K562 (cell line): ENCODE data around the gene FFAR1. TPM values are rescaled to one million over a fixed set of nuclear protein-coding genes. Genes with fewer than 3 reads are reported as not detected.

ENCODE experiments used
- CCAR2 ChIP-seq: fragments of 200-400 bp; formaldehyde crosslinking; IDR thresholded peaks from 2 replicates; pipeline ENCODE4 v1.6.1; 2017; ENCODE audit warnings: mild to moderate bottlenecking, low read depth, low read length
- CTBP1 ChIP-seq: fragments of 450-650 bp; IDR thresholded peaks from 2 replicates; pipeline ENCODE4 v1.6.1; 2016; ENCODE audit warnings: borderline replicate concordance
- ETS2 ChIP-seq: IDR thresholded peaks from 2 replicates; pipeline ENCODE4 v1.6.1; 2016; ENCODE audit warnings: borderline replicate concordance, missing genetic modification characterization, mild to moderate bottlenecking, moderate library complexity, missing compliant biosample characterization; ENCODE audit not compliant: poor library complexity, severe bottlenecking
- ETV1 ChIP-seq: fragments of 450-650 bp; conservative IDR thresholded peaks from 2 replicates; pipeline ENCODE4 v1.6.1; 2016; ENCODE audit warnings: missing genetic modification characterization, control low read depth, low read depth, missing compliant biosample characterization
- HCFC1 ChIP-seq: IDR thresholded peaks from 2 replicates; pipeline ENCODE4 v1.6.1; 2012; ENCODE audit warnings: low read depth, low read length, improper control_type of control experiment
- HDAC1 ChIP-seq, 2 experiments: fragments of 450-650 bp; IDR thresholded peaks; 2 replicates each; pipeline ENCODE4 v1.6.1; 2016 to 2017; ENCODE audit warnings: inconsistent platforms in 1 of 2, mild to moderate bottlenecking in 1 of 2, moderate library complexity in 1 of 2
- MTA1 ChIP-seq: fragments of 450-650 bp; IDR thresholded peaks from 2 replicates; pipeline ENCODE4 v1.6.1; 2017; ENCODE audit warnings: borderline replicate concordance
- NBN ChIP-seq: fragments of 450-650 bp; IDR thresholded peaks from 2 replicates; pipeline ENCODE4 v1.6.1; 2016; ENCODE audit warnings: low read depth, mild to moderate bottlenecking
- NCOA4 ChIP-seq: fragments of 450-650 bp; IDR thresholded peaks from 2 replicates; pipeline ENCODE4 v1.6.1; 2018; ENCODE audit warnings: mild to moderate bottlenecking; ENCODE audit not compliant: partially characterized antibody
- NFE2 ChIP-seq: IDR thresholded peaks from 2 replicates; pipeline ENCODE4 v1.6.1; 2014; ENCODE audit warnings: antibody characterized with exemption, low read depth
- NONO ChIP-seq, 2 experiments: fragments of 200-400 bp in 1 of 2; fragments of 450-650 bp in 1 of 2; formaldehyde crosslinking in 1 of 2; IDR thresholded peaks; 2 replicates each; pipeline ENCODE4 v1.6.1; 2017; ENCODE audit warnings: low read depth in 2 of 2, mild to moderate bottlenecking in 2 of 2, moderate library complexity in 2 of 2, low read length in 1 of 2
- RFX1 ChIP-seq: fragments of 450-650 bp; IDR thresholded peaks from 2 replicates; pipeline ENCODE4 v1.6.1; 2016; ENCODE audit warnings: mild to moderate bottlenecking, moderate library complexity
- RFX5 ChIP-seq: IDR thresholded peaks from 2 replicates; pipeline ENCODE4 v1.6.1; 2011; ENCODE audit warnings: low read depth, mild to moderate bottlenecking, improper control_type of control experiment, low read length
- RFX7 ChIP-seq: fragments of 250-450 bp; sonication (Bioruptor Pico); IDR thresholded peaks from 2 replicates; pipeline ENCODE4 v1.5.1; 2021; ENCODE audit warnings: mild to moderate bottlenecking
- SMAD1 ChIP-seq: fragments of 150-350 bp; IDR thresholded peaks from 2 replicates; pipeline ENCODE4 v1.6.1; 2014; ENCODE audit warnings: low read length, low read depth; ENCODE audit not compliant: partially characterized antibody
- SMAD2 ChIP-seq: fragments of 150-350 bp; IDR thresholded peaks from 2 replicates; pipeline ENCODE4 v1.6.1; 2014; ENCODE audit warnings: low read depth, mild to moderate bottlenecking, low read length
- SNIP1 ChIP-seq: fragments of 450-650 bp; IDR thresholded peaks from 2 replicates; pipeline ENCODE4 v1.7.1; 2017; ENCODE audit warnings: low read depth, mild to moderate bottlenecking
- TEAD2 ChIP-seq: fragments of 450-650 bp; IDR thresholded peaks from 2 replicates; pipeline ENCODE4 v1.6.1; 2016; ENCODE audit warnings: missing genetic modification characterization, control low read depth, missing compliant biosample characterization
- YY1 ChIP-seq, 3 experiments: IDR thresholded peaks; 2 replicates each; pipeline ENCODE4 v1.6.1; 2011; ENCODE audit warnings: low read length in 2 of 3, mild to moderate bottlenecking in 2 of 3, moderate library complexity in 2 of 3, borderline replicate concordance in 1 of 3, control low read depth in 1 of 3, low read depth in 1 of 3; ENCODE audit not compliant: insufficient read depth in 3 of 3, insufficient replicate concordance in 2 of 3, control insufficient read depth in 1 of 3, insufficient read length in 1 of 3; ENCODE audit errors: extremely low read depth in 1 of 3
- ZNF146 ChIP-seq: IDR thresholded peaks from one replicate; pipeline ENCODE4 v1.6.1; 2018; ENCODE audit warnings: missing compliant biosample characterization; ENCODE audit not compliant: unreplicated experiment
- ZNF431 ChIP-seq: sonication (generic); formaldehyde crosslinking; IDR thresholded peaks from 2 replicates; pipeline ENCODE4 v1.8.0; 2022; ENCODE audit warnings: mild to moderate bottlenecking, missing genetic modification reagents
- polyA plus RNA-seq, 8 experiments: library from polyadenylated mRNA; depleted of rRNA in 4 of 8; stranded (reverse) in 5 of 8; unstranded in 3 of 8; fragments of >200 nt; fragmentation: Nextera tagmentation in 2 of 8; fragmentation: Illumina TruSeq in 1 of 8; extraction: Ambion mirVana in 2 of 8; extraction: Trizol in 1 of 8; gene quantifications; 2 replicates each; pipeline versions ENCODE4 v1.2.1 to v1.2.3, GENCODE V29; 2011 to 2014; ENCODE audit warnings: inconsistent platforms in 1 of 8, missing spikeins in 1 of 8
- total RNA-seq, 7 experiments: library from RNA; depleted of rRNA in 6 of 7; stranded (reverse); fragments of >200 nt in 6 of 7; fragmentation: Illumina TruSeq in 2 of 7; extraction: Trizol in 2 of 7; gene quantifications; 2 replicates each; pipeline versions ENCODE4 v1.2.1 to v1.2.3, GENCODE V29; 2011 to 2021; ENCODE audit warnings: low replicate concordance in 1 of 7
- TF ChIP-seq, protein P1 (sequence below), 2 experiments: fragments of 450-650 bp in 1 of 2; sonication (generic) in 1 of 2; formaldehyde crosslinking in 1 of 2; IDR thresholded peaks in 1 of 2; conservative IDR thresholded peaks in 1 of 2; 2 replicates each; pipeline versions ENCODE4 v1.6.1 to v1.8.1; 2016 to 2023; ENCODE audit warnings: mild to moderate bottlenecking in 2 of 2, moderate library complexity in 2 of 2, inconsistent platforms in 1 of 2, missing genetic modification reagents in 1 of 2
- TF ChIP-seq, protein P2 (sequence below), 3 experiments: fragments of 200-800 bp in 1 of 3; fragments of 250-450 bp in 1 of 3; fragments of 450-650 bp in 1 of 3; sonication (Bioruptor Pico) in 1 of 3; sonication (Bioruptor generic) in 1 of 3; formaldehyde crosslinking in 1 of 3; IDR thresholded peaks; 2 replicates each; pipeline versions ENCODE4 v1.6.1 to v1.8.0; 2016 to 2022; ENCODE audit warnings: mild to moderate bottlenecking in 2 of 3, missing genetic modification characterization in 2 of 3, missing compliant biosample characterization in 1 of 3, moderate library complexity in 1 of 3

FFAR1 gene
- total and polyA plus RNA-seq, 9 of the 15 experiments (the other 6 are each of a cell fraction or from before 2014, with no cell fraction given), result not detected

DNA sequence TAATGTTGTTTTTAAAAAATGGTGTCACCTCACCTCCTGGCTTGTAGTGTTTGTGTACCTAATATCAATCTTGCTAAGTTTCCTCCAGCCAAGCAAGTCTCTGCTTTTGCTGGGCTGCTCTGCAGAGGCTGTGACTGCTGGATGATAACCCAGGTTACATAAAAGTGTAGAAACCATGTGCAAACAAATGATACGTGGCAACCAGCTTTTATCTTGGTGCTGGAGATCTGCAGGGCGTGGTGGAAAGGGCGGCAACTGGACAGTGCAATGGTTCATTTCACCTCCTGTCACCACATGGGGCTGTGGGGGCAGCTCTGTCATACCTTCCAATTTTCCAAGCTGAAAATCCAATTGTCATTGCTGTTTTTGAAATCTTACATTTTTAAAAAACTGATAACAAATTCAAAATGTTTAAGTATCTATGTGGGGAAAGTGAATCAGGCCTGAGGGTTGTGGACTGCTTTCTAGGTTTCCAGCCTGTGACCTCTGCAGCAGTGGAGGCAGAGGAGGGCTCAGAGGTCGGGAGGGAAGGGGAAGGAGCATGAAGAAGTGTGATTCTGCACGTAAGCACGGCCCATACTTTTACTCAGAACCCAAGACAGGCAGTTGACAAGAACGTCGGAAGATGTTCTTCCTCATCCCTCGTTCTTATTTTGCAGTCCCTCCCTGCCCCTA is 32.9 kb downstream of the FFAR1 start (continued):
- TF ChIP-seq NBN, result peak; percentile 93; the same call in 1 of the 2 replicates
- peak; percentile 55 to 97; a peak in 3 of 4 replicates for TF ChIP-seq HDAC1 (IDR thresholded peaks at IDR 0.05)
- TF ChIP-seq CCAR2, result no peak
- no peak for TF ChIP-seq ETS2 (tag)
- TF ChIP-seq RFX1, result peak; percentile 83
- TF ChIP-seq, protein P1, sequence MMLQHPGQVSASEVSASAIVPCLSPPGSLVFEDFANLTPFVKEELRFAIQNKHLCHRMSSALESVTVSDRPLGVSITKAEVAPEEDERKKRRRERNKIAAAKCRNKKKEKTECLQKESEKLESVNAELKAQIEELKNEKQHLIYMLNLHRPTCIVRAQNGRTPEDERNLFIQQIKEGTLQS (IDR thresholded peaks at IDR 0.05), result peak; percentile 42; the same call in 1 of the 2 replicates
- TF ChIP-seq, protein P1 (CRISPR knock-in tag; conservative IDR thresholded peaks at IDR 0.05), result no peak
- TF ChIP-seq, protein P2, sequence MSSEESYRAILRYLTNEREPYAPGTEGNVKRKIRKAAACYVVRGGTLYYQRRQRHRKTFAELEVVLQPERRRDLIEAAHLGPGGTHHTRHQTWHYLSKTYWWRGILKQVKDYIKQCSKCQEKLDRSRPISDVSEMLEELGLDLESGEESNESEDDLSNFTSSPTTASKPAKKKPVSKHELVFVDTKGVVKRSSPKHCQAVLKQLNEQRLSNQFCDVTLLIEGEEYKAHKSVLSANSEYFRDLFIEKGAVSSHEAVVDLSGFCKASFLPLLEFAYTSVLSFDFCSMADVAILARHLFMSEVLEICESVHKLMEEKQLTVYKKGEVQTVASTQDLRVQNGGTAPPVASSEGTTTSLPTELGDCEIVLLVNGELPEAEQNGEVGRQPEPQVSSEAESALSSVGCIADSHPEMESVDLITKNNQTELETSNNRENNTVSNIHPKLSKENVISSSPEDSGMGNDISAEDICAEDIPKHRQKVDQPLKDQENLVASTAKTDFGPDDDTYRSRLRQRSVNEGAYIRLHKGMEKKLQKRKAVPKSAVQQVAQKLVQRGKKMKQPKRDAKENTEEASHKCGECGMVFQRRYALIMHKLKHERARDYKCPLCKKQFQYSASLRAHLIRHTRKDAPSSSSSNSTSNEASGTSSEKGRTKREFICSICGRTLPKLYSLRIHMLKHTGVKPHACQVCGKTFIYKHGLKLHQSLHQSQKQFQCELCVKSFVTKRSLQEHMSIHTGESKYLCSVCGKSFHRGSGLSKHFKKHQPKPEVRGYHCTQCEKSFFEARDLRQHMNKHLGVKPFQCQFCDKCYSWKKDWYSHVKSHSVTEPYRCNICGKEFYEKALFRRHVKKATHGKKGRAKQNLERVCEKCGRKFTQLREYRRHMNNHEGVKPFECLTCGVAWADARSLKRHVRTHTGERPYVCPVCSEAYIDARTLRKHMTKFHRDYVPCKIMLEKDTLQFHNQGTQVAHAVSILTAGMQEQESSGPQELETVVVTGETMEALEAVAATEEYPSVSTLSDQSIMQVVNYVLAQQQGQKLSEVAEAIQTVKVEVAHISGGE (CRISPR knock-in tag; IDR thresholded peaks at IDR 0.05), result peak in 1 of 3 experiments; percentile 74; a peak in 2 of 6 replicates
- peak; percentile 87; the same call in 1 of the 2 replicates for TF ChIP-seq CTBP1
- TF ChIP-seq RFX5, result no peak
- TF ChIP-seq YY1 (IDR thresholded peaks at IDR 0.05; ENCODE audit: borderline replicate concordance in 1 of 3, control insufficient read depth in 1 of 3, extremely low read depth in 1 of 3, insufficient read depth in 3 of 3, insufficient read length in 1 of 3, insufficient replicate concordance in 2 of 3, low read depth in 1 of 3, low read length in 2 of 3), result peak in 2 of 3 experiments; percentile 12 to 35
- peak; percentile 89 for TF ChIP-seq ZNF431 (CRISPR knock-in tag)
- peak; percentile 49; the same call in 1 of the 2 replicates for TF ChIP-seq HCFC1
- TF ChIP-seq NCOA4, result no peak
- peak; percentile 25 for TF ChIP-seq SMAD1
- no peak for TF ChIP-seq SMAD2
- peak; percentile 42; the same call in 1 of the 2 replicates for TF ChIP-seq NFE2
- no peak for TF ChIP-seq TEAD2 (tag)
- TF ChIP-seq SNIP1, result no peak
- TF ChIP-seq ETV1, result no peak; the same call in 1 of the 2 replicates
- no peak for TF ChIP-seq NONO (IDR thresholded peaks at IDR 0.05; ENCODE audit: low read depth in 2 of 2, low read length in 1 of 2)
- TF ChIP-seq RFX7, result no peak
- no peak for TF ChIP-seq ZNF146
- no peak for TF ChIP-seq MTA1
